Raji (cell line): Measurements from ENCODE around the gene NPR2.

Source experiments
- POLR2A ChIP-seq: IDR thresholded peaks from 2 replicates; pipeline ENCODE4 v1.6.1; 2011; ENCODE audit warnings: low read depth, low read length, control low read depth; ENCODE audit not compliant: insufficient read depth

Gene NPR2

GRCh38 chr9:35808433-35808832 is 17.0 kb downstream of the NPR2 start:
- no peak for TF ChIP-seq POLR2A

DNA sequence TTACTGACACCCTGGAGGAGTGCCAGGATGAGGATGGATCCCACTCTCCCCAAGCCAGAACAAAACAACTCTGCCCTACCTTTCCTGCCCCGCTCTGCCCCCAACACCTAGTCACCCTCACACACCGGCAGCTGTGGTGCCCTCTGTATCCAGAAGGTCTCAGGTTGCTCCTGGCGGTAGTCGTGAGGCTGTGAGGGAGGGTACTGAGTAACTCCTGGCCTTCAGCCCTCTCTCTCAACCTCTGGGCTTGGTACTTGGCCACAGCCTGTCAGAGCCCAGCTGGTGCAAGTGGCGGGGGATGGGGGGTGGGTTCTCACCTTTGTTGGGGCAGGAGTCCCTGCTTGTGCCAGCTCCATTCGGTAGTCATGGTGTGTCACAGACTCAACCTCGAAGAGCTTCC is 18.7 kb downstream of the NPR2 start:
- no peak for TF ChIP-seq POLR2A

DNA sequence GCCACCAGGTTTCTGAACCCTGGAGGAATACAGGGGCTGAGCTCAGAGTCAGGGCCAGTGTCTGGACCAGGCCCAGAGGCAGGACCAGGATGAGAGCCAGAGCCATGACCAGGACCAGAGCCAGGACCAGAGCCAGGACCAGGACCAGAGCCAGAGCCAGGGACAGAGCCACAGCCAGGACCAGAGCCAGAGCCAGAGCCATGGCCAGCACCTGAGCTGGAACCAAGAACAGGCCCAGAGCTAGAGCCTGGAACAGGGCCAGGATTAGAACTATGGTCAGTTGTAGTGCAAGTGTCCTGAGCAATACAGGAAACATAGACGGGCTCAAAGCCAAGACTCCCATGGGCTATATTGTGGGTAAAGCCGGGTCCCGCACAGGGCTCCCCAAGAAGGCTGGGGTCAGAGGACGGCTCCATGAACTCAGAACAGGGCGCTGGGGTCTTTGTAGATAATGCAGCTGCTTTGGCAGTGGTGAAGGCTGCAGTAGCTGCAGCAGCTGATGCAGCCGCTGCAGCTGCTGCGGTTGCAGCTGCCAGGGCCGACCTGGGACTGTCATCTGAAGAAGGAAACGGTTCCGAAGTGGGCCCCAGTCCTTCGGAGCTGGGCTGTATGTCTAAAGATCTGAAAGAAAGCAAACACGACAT is 20.1 kb downstream of the NPR2 start:
- no peak for TF ChIP-seq POLR2A

DNA sequence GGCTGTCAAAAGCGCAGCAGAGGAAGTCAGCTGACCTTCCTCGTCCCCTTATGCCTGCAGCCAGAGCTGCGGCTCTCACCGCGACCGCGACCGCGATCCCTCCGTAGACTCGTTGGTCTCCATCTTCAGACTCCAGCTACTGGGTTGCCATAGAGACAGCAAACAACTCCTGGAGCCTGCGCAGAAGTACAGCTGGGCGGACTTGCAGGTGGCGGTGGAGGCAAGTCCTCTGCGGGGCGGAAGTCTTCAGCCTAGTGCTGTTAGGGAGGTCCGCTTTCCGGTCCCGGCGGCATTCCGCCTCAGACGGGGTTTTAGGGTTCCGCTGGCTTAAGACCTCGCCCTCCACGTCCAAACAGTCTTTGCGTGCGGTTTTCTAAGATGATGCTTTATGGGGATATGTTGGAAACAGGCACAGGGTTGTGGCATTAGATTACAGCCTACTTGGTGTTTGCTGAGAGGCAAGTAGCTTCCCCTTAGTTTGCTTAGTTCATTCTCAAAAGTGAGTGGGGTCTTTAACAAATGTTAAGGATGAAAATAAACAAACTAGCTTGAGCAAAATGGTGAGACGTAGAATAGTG is 20.7 kb downstream of the NPR2 start, which contains the start of gene SPAG8:
Gene SPAG8, minus strand, starts transcription at position 238 of the 578 bp plus-strand sequence. Its CDS starts 115 bp downstream, at position 123.
- TF ChIP-seq POLR2A = peak; percentile 64

DNA sequence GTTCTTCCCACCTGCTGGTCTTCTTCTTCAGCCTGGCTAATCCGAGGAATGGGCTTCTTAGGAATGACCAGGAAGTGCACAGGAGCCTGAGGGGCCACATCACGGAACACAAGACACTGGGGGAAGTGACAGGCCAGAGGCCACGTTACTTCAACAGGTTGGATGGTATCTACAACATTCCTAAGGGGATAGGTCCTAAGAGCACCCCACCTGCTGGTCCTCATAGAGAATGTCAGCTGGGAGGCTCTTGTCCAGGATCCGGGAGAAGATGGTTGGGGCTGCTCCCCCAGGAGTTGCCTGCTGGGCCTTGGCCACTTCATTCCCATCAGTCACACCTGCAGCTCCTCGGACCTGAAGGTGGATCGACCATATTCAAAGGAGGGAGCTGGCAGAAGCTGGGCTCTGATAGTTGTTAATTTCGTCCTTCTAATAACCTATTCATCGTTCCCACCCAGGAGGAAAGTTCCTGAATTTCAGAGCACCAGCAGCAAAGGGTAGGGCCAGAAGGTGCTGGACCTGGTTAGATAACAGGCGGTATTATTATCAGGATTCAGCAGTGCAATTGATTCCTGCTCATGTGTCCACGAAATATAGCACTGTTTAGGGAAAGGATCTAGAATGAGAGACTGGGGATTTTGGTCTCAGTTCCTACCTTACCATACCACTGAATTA is 22.2 kb downstream of the NPR2 start:
- TF ChIP-seq POLR2A = no peak

GRCh38 chr9:35814106-35814840 is 22.9 kb downstream of the NPR2 start:
- TF ChIP-seq POLR2A = no peak

- peak; percentile 83 for TF ChIP-seq POLR2A
Measured at GRCh38 chr9:35814841-35815543, 23.6 kb downstream of the NPR2 start, which contains the start of gene HINT2. HINT2 (minus strand) TSS chr9:35815042; CDS start chr9:35814979, 63 bp downstream.

- TF ChIP-seq POLR2A = no peak
Measured at GRCh38 chr9:35816708-35817107, 25.3 kb downstream of the NPR2 start.

DNA sequence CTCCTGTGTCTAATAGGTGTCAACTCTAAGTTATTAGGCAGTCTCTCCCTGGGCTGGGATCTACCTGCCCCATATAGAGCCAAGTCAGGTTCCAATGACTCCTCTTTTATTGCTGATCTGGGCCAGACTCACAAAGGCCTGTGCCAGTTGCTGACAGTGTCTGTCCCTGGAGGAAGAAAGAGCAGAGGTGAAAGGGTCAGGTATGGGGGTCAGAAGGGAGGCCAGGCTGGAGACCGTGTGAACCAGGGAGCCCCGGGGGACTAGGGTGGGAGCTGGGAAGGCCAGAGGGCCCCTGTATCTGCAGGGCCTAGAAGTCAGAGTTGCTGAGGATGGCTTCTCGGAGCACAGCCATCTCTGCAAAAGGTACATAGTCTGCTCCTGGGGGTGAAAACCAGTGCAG is 26.9 kb downstream of the NPR2 start:
- no peak for TF ChIP-seq POLR2A

- no peak for TF ChIP-seq POLR2A
Measured at GRCh38 chr9:35820076-35820475, 28.7 kb downstream of the NPR2 start.

GRCh38 chr9:35822926-35823325 is 31.5 kb downstream of the NPR2 start:
- no peak for TF ChIP-seq POLR2A

DNA sequence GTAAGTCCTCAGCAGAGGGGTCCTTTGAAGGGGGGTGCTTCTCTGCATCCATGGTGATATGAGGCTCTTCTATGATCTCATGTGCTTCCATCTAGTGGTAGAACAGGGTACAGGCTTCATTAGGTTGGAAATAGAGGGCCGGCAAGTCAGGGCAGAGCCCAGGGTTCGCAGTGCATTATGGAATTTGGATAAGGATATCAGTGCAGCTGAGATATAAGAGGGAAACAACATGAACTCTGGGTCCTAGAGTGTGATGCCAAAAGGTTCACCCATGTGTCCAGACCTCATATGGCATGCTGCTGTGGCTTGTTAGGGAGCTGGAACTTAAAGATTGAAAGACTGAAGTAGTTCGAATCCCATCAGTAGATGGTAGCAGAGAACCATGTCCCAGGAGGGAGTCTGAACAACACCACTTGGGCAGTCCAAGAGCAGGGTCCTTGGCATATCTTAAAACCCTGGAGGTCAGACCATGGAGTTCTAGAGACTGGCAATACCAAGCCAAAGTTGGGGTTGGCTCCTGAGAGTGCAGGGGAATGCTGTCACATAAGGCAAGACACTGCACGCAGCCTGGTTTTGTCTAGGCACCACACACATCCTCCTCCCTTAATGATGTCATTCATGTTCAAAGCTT is 34.8 kb downstream of the NPR2 start:
- TF ChIP-seq POLR2A = no peak

GRCh38 chr9:35827486-35827885 is 36.1 kb downstream of the NPR2 start:
- TF ChIP-seq POLR2A = no peak

DNA sequence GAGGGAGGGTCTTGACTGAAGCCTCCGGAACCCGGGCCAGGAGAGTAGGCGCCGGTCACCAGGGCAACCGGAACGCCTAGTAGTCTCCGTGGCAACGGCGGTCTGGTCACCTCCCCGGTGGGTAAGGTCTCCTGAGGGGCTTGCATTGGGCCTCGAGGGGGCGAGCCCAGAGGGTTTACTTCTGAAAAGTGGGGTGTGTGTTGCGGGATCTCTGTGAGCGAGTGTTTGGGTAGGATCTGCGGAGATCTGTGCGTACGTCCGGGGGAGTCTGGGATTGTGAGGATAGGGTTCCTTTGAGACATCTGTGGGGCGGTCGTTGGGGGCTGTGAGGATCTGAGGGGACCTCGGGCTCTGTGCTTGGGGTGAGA is 37.3 kb downstream of the NPR2 start, which contains the start of gene FAM221B:
Gene FAM221B, minus strand, starts transcription at position 17 of the 368 bp plus-strand sequence. CDS start 2,571 bp downstream, outside the sequence.
- no peak for TF ChIP-seq POLR2A

DNA sequence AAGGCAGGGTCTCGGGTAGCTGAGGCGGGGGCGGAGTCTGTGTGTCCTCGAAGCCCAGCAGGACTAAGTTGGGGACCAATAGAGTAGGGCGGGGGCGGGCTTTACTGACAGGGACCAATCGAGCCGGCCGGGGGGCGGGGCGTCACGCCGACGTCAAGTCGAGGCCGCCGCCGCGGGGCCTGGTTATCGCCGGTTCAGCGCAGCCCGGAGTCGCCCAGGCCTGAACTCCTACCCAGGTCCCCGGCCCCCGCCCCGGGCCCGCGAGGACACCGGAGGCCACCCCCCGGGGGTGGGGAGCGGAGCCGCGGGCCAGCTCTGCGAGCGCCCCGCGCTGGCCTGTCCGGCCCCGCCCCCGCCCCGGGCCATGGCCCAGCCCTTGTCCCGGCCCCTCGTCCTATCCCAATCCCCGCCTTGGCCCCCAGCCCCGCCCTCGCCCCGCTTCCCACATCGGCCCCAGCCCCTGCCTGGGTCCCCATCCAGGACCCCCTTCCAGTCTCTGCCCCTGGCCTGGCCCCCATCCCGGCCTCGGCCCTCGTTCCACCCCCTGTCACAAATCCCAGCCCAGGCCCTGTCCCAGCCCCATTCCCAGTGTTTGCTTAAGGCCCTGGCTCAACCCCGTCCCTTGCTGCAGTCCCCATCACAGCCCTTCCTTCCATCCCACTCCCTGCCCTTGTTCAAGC is 37.8 kb downstream of the NPR2 start, which contains the start of gene TMEM8B:
Gene TMEM8B, plus strand, starts transcription at position 145 of the 680 bp plus-strand sequence. Its CDS starts 220 bp downstream, at position 365.
- TF ChIP-seq POLR2A = peak; percentile 48; the same call in 1 of the 2 replicates
